CD8-positive, alpha-beta memory T cell (primary cell): ENCODE data around the gene TMEM259. TPM values are rescaled to one million over a fixed set of nuclear protein-coding genes. Genes with fewer than 3 reads are reported as not detected.
"Not testable (repeated sequence)": the region's sequence is repeated elsewhere in the genome, so short reads cannot be mapped to it uniquely, and the experiment has no call there.

ENCODE experiments used
- CTCF ChIA-PET: fragments of 350-600 bp; sonication (Branson Sonifier 250); formaldehyde crosslinking; loops from one replicate; lab custom pipeline; 2021; ENCODE audit warnings: antibody characterized with exemption; lab: Charles Lee
- POLR2A ChIA-PET: fragments of 350-600 bp; sonication (Branson Sonifier 250); formaldehyde crosslinking; loops from one replicate; lab custom pipeline; 2021; ENCODE audit warnings: antibody characterized with exemption; lab: Charles Lee
- DNase-seq, 5 donors: peaks; one replicate each; pipeline versions ENCODE4 v3.0.0 to v3.0.0-alpha.2; 2020 to 2022; ENCODE audit warnings: mixed read lengths in 1 of 5
- H3K27ac ChIP-seq: one replicate; pipeline ENCODE4 v1.7.0; 2013; ENCODE audit warnings: low read depth, mild to moderate bottlenecking, low read length, moderate library complexity
- H3K27me3 ChIP-seq: 2 replicates; pipeline ENCODE4 v1.7.0; 2013; ENCODE audit warnings: low read length, mild to moderate bottlenecking; ENCODE audit not compliant: insufficient read depth, poor library complexity, severe bottlenecking
- H3K36me3 ChIP-seq: 2 replicates; pipeline ENCODE4 v1.7.0; 2013; ENCODE audit warnings: mild to moderate bottlenecking, low read length, moderate library complexity; ENCODE audit not compliant: insufficient read depth
- H3K4me1 ChIP-seq: 2 replicates; pipeline ENCODE4 v1.7.0; 2013; ENCODE audit warnings: mild to moderate bottlenecking, low read length, moderate library complexity; ENCODE audit not compliant: insufficient read depth
- H3K4me3 ChIP-seq: 2 replicates; pipeline ENCODE4 v1.7.0; 2013; ENCODE audit warnings: mild to moderate bottlenecking, low read length
- H3K9me3 ChIP-seq: 2 replicates; pipeline ENCODE4 v1.7.0; 2013; ENCODE audit warnings: mild to moderate bottlenecking, low read length
- H3K27ac Mint-ChIP-seq, 8 donors: one replicate each; pipeline ENCODE4 v1.8.0; 2020 to 2021; ENCODE audit warnings: mixed read lengths in 8 of 8, mild to moderate bottlenecking in 6 of 8, inconsistent platforms in 3 of 8, moderate library complexity in 3 of 8
- H3K27me3 Mint-ChIP-seq, 2 donors: one replicate each; pipeline ENCODE4 v1.8.0; 2020 to 2021; ENCODE audit warnings: mixed read lengths in 2 of 2, mild to moderate bottlenecking in 1 of 2, moderate library complexity in 1 of 2
- H3K36me3 Mint-ChIP-seq, 3 donors: one replicate each; pipeline ENCODE4 v1.8.0; 2020 to 2021; ENCODE audit warnings: mixed read lengths in 3 of 3, inconsistent platforms in 1 of 3, mild to moderate bottlenecking in 1 of 3
- H3K4me1 Mint-ChIP-seq, 3 donors: one replicate each; pipeline ENCODE4 v1.8.0; 2020 to 2021; ENCODE audit warnings: mixed read lengths in 3 of 3, inconsistent platforms in 1 of 3, mild to moderate bottlenecking in 1 of 3
- H3K4me3 Mint-ChIP-seq, 7 donors: one replicate each; pipeline ENCODE4 v1.8.0; 2020 to 2021; ENCODE audit warnings: mixed read lengths in 7 of 7, mild to moderate bottlenecking in 6 of 7, moderate library complexity in 4 of 7, inconsistent platforms in 2 of 7
- H3K9me3 Mint-ChIP-seq, 5 donors: one replicate each; pipeline ENCODE4 v1.8.0; 2020 to 2022; ENCODE audit warnings: mixed read lengths in 5 of 5, mild to moderate bottlenecking in 3 of 5, moderate library complexity in 2 of 5, inconsistent platforms in 1 of 5
- polyA plus RNA-seq: library from polyadenylated mRNA; unstranded; fragments of 300-500 nt; fragmentation: Illumina TruSeq; gene quantifications from one replicate; pipeline ENCODE4 v1.2.3, GENCODE V29; 2021
- total RNA-seq, 2 experiments: library from RNA; stranded (reverse); gene quantifications; one replicate each; pipeline ENCODE4 v1.2.3, GENCODE V29; 2021

Gene TMEM259
- total and polyA plus RNA-seq, 3 experiments from 2014 or later = 84.6 to 157 (median 151) TPM

DNA sequence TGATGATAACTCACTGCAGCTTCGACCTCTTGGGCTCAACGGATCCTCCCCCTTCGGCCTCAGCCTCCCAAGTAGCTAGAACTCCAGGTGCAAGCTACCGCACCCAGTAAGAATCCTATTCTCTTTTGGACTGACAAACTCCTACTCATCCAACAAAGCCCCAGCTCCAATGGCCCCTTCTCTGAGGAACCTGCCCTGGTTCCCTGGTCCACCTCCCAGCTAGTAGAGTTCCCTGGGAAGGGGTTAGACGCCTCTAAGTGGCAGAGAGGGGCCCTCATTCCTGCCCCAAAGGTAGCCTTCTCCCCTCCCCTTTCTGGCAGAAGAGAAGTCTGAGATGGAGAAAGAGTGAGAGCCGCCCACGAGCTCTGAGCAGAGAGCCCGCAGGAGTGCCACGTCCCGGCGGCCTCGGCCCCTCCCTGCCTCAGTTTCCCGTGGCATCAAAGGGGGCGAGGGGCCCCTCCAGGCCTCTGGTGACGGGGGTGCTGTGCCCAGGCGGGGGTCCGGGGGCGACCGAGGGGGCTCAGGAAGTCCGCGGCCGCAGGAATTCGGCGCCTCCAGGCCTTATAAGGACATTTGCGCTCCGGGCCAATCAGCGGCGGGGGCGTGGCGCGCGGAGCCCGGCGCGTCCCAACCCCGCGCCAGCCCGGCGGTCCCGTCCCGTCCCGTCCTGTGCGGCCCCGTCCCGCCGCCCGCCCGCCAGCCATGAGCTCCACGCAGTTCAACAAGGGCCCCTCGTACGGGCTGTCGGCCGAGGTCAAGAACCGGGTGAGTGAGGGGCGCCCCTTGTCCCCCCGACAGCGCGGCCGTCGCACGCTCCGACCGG is 5.2 kb upstream of the TMEM259 start, which contains the start of gene CNN2:
Gene CNN2, plus strand, starts transcription at position 649 of the 823 bp plus-strand sequence. Its CDS starts 54 bp downstream, at position 703.
- peak within 1 kb of the TSS; percentile 95 to 99 (median 98) for H3K4me3 Mint-ChIP-seq
- peaks cover 0 to 1% (median 0%) of the 10 kb centered on the region in 5 donors for H3K9me3 Mint-ChIP-seq
- ChIA-PET CTCF (interaction anchor here (0.8 to 8.4 kb wide), 13 partner anchors 10 to 240 kb away, joined by 3 to 62 read pairs (median 4); partner anchors contain the start of genes ABCA7, ARHGAP45 and WDR18), POLR2A (interaction anchor here (0.7 to 9.2 kb wide), 12 partner anchors 9 to 100 kb away, joined by 3 to 143 read pairs (median 8); partner anchors contain the start of genes ABCA7 and ARHGAP45)
- H3K9me3 ChIP-seq = no peaks in the 10 kb centered on the region
- H3K36me3 ChIP-seq = no peaks in the 10 kb centered on the region
- peaks cover 40% of the 10 kb centered on the region for H3K4me1 ChIP-seq
- DNase-seq = peak; percentile 58 to 71 (median 68)
- H3K27ac Mint-ChIP-seq = peak within 1 kb of the TSS; percentile 82 to 99 (median 96)
- peaks cover 0 to 8% of the 10 kb centered on the region in 2 donors for H3K27me3 Mint-ChIP-seq
- peaks cover 0 to 27% (median 7%) of the 10 kb centered on the region in 3 donors for H3K36me3 Mint-ChIP-seq
- H3K4me1 Mint-ChIP-seq = peaks cover 28 to 47% (median 34%) of the 10 kb centered on the region in 3 donors
- no peaks in the 10 kb centered on the region for H3K27me3 ChIP-seq
- H3K4me3 ChIP-seq = peak within 1 kb of the TSS; percentile 92
- peak within 1 kb of the TSS; percentile 89 for H3K27ac ChIP-seq

DNA sequence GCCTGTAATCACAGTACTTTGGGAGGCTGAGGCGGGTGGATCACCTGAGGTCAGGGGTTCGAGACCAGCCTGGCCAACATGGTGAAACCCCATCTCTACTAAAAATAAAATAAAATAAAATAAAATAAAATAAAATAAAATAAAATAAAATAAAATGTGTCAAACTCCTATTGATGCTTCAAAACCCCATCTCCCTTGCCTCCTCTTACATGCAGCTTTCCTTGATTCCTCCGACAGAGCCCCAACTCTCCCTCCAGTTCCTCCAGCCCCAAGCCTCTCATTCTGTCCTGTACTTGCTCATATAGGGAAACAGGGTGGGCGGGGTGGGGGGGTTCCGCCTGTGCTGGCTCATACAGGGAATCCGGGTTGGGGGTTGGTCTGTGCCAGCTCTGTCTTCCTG is 4.2 kb upstream of the TMEM259 start:
- H3K4me3 ChIP-seq, H3K27me3 Mint-ChIP-seq, H3K27me3 ChIP-seq, DNase-seq, H3K27ac ChIP-seq, H3K9me3 ChIP-seq, H3K9me3 Mint-ChIP-seq, H3K36me3 ChIP-seq: not testable (repeated sequence)
- H3K4me1 ChIP-seq = peaks cover 34% of the 10 kb centered on the region
- Mint-ChIP-seq H3K4me3 (peak overlapping the region in 5 of 7 donors; percentile 48 to 84 (median 63)), H3K36me3 (peaks cover 0 to 23% (median 0%) of the 10 kb centered on the region in 3 donors), H3K4me1 (peaks cover 22 to 40% (median 27%) of the 10 kb centered on the region in 3 donors), H3K27ac (peak overlapping the region in 4 of 8 donors; percentile 6 to 58 (median 52))
- ChIA-PET POLR2A (interaction anchor here (0.7 to 9.2 kb wide), 7 partner anchors 14 to 828 kb away, joined by 3 to 143 read pairs (median 6); partner anchors contain the start of genes ABCA7 and ARHGAP45), CTCF (interaction anchor here (1.3 to 8.4 kb wide), 2 partner anchors 15 to 41 kb away, joined by 4 to 62 read pairs; partner anchors contain the start of genes ABCA7 and ARHGAP45)

- POLR2A ChIA-PET = interaction anchor here (0.6 kb wide), 1 partner anchor 707 kb away, joined by 4 read pairs; no protein-coding TSS in a partner anchor
- H3K9me3 Mint-ChIP-seq, H3K27me3 ChIP-seq, H3K27ac ChIP-seq, H3K36me3 ChIP-seq, H3K27me3 Mint-ChIP-seq, H3K9me3 ChIP-seq, DNase-seq, H3K4me3 ChIP-seq: not testable (repeated sequence)
- peaks cover 34% of the 10 kb centered on the region for H3K4me1 ChIP-seq
- Mint-ChIP-seq H3K27ac (peak overlapping the region in 2 of 8 donors; percentile 42 to 43), H3K4me1 (peaks cover 18 to 46% (median 29%) of the 10 kb centered on the region in 3 donors), H3K4me3 (peak overlapping the region in 2 of 7 donors; percentile 56 to 70), H3K36me3 (peaks cover 0 to 23% (median 0%) of the 10 kb centered on the region in 3 donors)
- CTCF ChIA-PET = interaction anchor here (1.2 to 2.2 kb wide), 2 partner anchors 41 to 56 kb away, joined by 4 to 7 read pairs; no protein-coding TSS in a partner anchor
These were observed 2.9 kb upstream of the TMEM259 start for GRCh38 chr19:1023883-1024188.

DNA sequence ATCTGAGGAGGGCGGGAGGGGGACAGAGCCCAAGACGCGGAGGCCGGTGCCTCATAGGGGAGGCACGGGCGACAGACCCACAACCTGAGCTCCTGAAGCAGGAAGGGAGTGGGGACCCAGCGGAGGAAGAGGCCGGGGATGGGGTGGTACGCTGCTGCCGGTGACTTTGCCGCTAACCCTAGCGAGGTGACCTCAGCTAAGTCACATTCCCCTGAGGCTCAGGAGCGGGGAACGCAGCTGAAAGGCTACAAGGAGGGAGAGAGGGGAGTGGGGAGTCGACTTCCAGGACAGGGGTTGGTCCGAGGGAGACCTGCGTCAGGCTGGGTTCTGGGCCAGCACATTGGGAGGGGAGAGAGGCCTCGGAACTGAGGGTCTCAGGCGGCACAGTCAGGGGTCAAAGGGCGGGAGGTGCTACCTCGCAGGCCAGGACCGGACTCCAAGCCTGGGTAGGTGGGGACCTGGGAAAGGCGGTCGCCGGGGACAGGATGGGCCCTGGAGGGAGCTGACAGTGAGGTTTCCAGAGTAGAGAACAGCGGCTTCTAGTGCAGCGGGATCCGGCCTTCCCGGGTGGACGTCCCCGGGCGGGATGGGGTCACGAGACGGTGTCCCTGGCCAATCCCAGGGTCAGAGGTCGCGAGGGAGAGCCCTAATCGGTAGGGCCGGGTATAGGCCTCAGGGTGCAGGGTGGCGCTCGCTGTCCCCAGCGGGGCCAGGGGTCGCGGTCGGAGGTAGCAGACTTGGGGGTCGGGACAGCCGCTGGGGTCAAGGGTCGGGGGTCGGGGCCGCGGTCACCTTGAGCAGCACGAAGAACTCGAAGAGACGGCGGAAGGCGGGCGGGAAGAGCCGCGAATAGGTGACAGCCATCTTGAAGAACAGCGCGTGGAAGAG is 699 bp downstream of the TMEM259 start:
- DNase-seq = peak in 1 of 5 donors; percentile 70
- peak overlapping the region; percentile 97 for H3K27ac ChIP-seq
- CTCF ChIA-PET = interaction anchor here (1.0 to 4.2 kb wide), 9 partner anchors 9 to 99 kb away, joined by 3 to 15 read pairs (median 3); partner anchors contain the start of genes ARHGAP45, POLR2E and WDR18
- no peaks in the 10 kb centered on the region for H3K9me3 ChIP-seq
- H3K27ac Mint-ChIP-seq = peak overlapping the region; percentile 82 to 99 (median 92)
- peaks cover 0 to 25% (median 0%) of the 10 kb centered on the region in 3 donors for H3K36me3 Mint-ChIP-seq
- H3K36me3 ChIP-seq = peaks cover 5% of the 10 kb centered on the region
- peaks cover 0 to 3% (median 0%) of the 10 kb centered on the region in 5 donors for H3K9me3 Mint-ChIP-seq
- no peaks in the 10 kb centered on the region for H3K27me3 ChIP-seq
- H3K4me3 ChIP-seq = peak overlapping the region; percentile 71
- peaks cover 60% of the 10 kb centered on the region for H3K4me1 ChIP-seq
- H3K4me3 Mint-ChIP-seq = peak overlapping the region; percentile 76 to 95 (median 89)
- POLR2A ChIA-PET = interaction anchor here (1.0 to 1.9 kb wide), 5 partner anchors 10 to 68 kb away, joined by 3 to 18 read pairs (median 12); partner anchors contain the start of gene ARHGAP45
- H3K27me3 Mint-ChIP-seq = peaks cover 0 to 6% of the 10 kb centered on the region in 2 donors
- H3K4me1 Mint-ChIP-seq = peaks cover 23 to 63% (median 41%) of the 10 kb centered on the region in 3 donors

GRCh38 chr19:1019616-1019961 is 1.3 kb downstream of the TMEM259 start:
- Mint-ChIP-seq H3K27me3 (peaks cover 0 to 6% of the 10 kb centered on the region in 2 donors), H3K4me1 (peaks cover 22 to 60% (median 38%) of the 10 kb centered on the region in 3 donors), H3K4me3 (peak overlapping the region; percentile 76 to 95 (median 89)), H3K36me3 (peaks cover 0 to 25% (median 0%) of the 10 kb centered on the region in 3 donors), H3K27ac (peak overlapping the region; percentile 82 to 99 (median 92)), H3K9me3 (peaks cover 0 to 3% (median 0%) of the 10 kb centered on the region in 5 donors)
- CTCF ChIA-PET = interaction anchor here (1.0 to 4.2 kb wide), 8 partner anchors 9 to 99 kb away, joined by 3 to 15 read pairs (median 3); partner anchors contain the start of genes ARHGAP45, POLR2E and WDR18
- no peaks in the 10 kb centered on the region for H3K9me3 ChIP-seq
- H3K36me3 ChIP-seq = peaks cover 5% of the 10 kb centered on the region
- peak overlapping the region; percentile 71 for H3K4me3 ChIP-seq
- peak overlapping the region; percentile 97 for H3K27ac ChIP-seq
- H3K27me3 ChIP-seq = no peaks in the 10 kb centered on the region
- DNase-seq = no peak
- H3K4me1 ChIP-seq = peaks cover 60% of the 10 kb centered on the region
- POLR2A ChIA-PET = interaction anchor here (1.0 to 1.3 kb wide), 2 partner anchors 11 to 16 kb away, joined by 3 to 4 read pairs; no protein-coding TSS in a partner anchor

DNA sequence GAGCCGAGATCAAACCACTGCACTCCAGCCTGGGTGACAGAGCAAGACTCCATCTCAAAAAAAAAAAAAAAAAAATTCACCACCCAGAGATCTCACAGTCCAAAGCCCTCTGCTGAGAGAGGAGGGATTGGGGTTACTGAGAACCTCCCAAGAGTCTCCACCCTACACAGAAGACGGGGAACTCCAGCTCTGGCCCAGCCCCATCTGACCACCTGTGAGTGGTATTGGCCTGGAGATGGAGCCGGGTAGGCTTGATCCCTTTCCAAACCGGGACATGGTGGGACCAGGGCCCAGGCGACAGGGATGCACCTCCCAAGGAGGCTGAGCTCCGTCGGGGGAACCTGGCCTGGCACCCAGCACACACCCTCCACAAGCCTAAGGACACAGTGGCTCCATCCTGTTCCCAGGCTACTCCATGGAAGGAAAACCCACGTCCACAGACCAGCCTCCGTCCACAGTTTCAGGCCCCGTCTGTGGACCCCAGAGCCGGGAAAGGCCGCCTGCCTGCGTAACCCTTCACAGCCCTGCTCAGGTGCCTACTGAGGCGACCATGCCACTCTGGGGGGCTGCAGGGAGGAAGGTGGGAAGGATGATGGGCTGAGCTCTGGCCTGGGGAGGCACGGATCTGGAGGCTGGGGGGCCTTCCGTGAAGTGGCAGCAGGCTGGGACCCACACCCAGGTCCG is 1.8 kb downstream of the TMEM259 start:
- CTCF ChIA-PET = interaction anchor here (1.0 to 4.2 kb wide), 6 partner anchors 10 to 64 kb away, joined by 3 to 15 read pairs (median 3); partner anchors contain the start of genes ARHGAP45 and WDR18
- DNase-seq = no peak
- peaks cover 0 to 6% of the 10 kb centered on the region in 2 donors for H3K27me3 Mint-ChIP-seq
- peak overlapping the region; percentile 97 for H3K27ac ChIP-seq
- peaks cover 23 to 62% (median 38%) of the 10 kb centered on the region in 3 donors for H3K4me1 Mint-ChIP-seq
- no peaks in the 10 kb centered on the region for H3K27me3 ChIP-seq
- H3K4me3 ChIP-seq = peak overlapping the region; percentile 71
- H3K4me1 ChIP-seq = peaks cover 60% of the 10 kb centered on the region
- H3K36me3 ChIP-seq = peaks cover 5% of the 10 kb centered on the region
- peaks cover 0 to 3% (median 0%) of the 10 kb centered on the region in 5 donors for H3K9me3 Mint-ChIP-seq
- H3K4me3 Mint-ChIP-seq = peak overlapping the region; percentile 76 to 95 (median 89)
- H3K27ac Mint-ChIP-seq = peak overlapping the region in 6 of 8 donors; percentile 61 to 99 (median 84)
- no peaks in the 10 kb centered on the region for H3K9me3 ChIP-seq
- POLR2A ChIA-PET = interaction anchor here (1.0 to 1.3 kb wide), 2 partner anchors 11 to 15 kb away, joined by 3 to 4 read pairs; no protein-coding TSS in a partner anchor
- peaks cover 0 to 27% (median 0%) of the 10 kb centered on the region in 3 donors for H3K36me3 Mint-ChIP-seq
